HCT116 (cell line): ENCODE measurements around the gene IGF2BP3. TPM values are rescaled to one million over a fixed set of nuclear protein-coding genes. Genes with fewer than 3 reads are reported as not detected.

Source experiments
- ATAC-seq: fragments of 200-7000 bp; cut with Tn5 transposase; 2 replicates; pipeline ENCODE4 v1.9.1; 2020; ENCODE audit warnings: mild to moderate bottlenecking, moderate library complexity
- Bru-seq: library from RNA; stranded (reverse); fragments of 400-500 nt; gene quantifications from one replicate; lab custom pipeline; 2021; lab: Mats Ljungman, UMichigan
- BruChase-seq, 2 experiments: library from RNA; stranded (reverse); fragments of 400-500 nt; gene quantifications; one replicate each; lab custom pipeline; 2021; lab: Mats Ljungman, UMichigan
- BruUV-seq: library from RNA; stranded (reverse); fragments of 400-500 nt; replicated peaks from 2 replicates; lab custom pipeline; 2021; lab: Mats Ljungman, UMichigan
- CTCF ChIA-PET: fragments of 300-600 bp; sonication (Branson Sonifier 250); formaldehyde crosslinking; loops from one replicate; lab custom pipeline; 2021; ENCODE audit warnings: antibody characterized with exemption; lab: Charles Lee
- POLR2A ChIA-PET: fragments of 300-600, 350-600 bp; sonication (Branson Sonifier 250); formaldehyde crosslinking; loops from one replicate; lab custom pipeline; 2021; ENCODE audit warnings: antibody characterized with exemption; lab: Charles Lee
- RAD21 ChIA-PET, 2 experiments: fragments of 300-600 bp; sonication (Branson Sonifier 250); formaldehyde crosslinking; loops; one replicate each; lab custom pipeline; 2023; ENCODE audit warnings: low total read pairs in 2 of 2; ENCODE audit not compliant: uncharacterized antibody in 2 of 2, unreplicated experiment in 2 of 2, low non-redundant PET in 1 of 2; lab: Charles Lee
- DNase-seq: peaks from one replicate; pipeline ENCODE4 v3.0.0-alpha.2; 2010; ENCODE audit warnings: low read depth, low spot score
- H2AFZ ChIP-seq: fragments of 200-600 bp; shearing (Covaris generic), sonication (generic); 2 replicates; pipeline ENCODE4 v1.6.1; 2017; ENCODE audit warnings: low read depth, mixed run types, mixed read lengths, antibody characterized with exemption, low read length; ENCODE audit not compliant: poor library complexity, severe bottlenecking
- H3K27ac ChIP-seq: 2 replicates; pipeline ENCODE4 v1.5.1; 2012; ENCODE audit warnings: low read depth, low read length
- H3K27me3 ChIP-seq: fragments of 200-600 bp; sonication (generic); 2 replicates; pipeline ENCODE4 v1.6.1; 2016; ENCODE audit warnings: mixed run types, low read length, mixed read lengths; ENCODE audit not compliant: insufficient read depth
- H3K36me3 ChIP-seq, 2 experiments: fragments of 200-500 bp in 1 of 2; fragments of 200-600 bp in 1 of 2; sonication (Bioruptor generic) in 1 of 2; sonication (generic) in 1 of 2; 2 replicates each; pipeline versions ENCODE4 v1.5.1 to v1.6.1; 2014 to 2016; ENCODE audit warnings: low read length in 2 of 2, inconsistent platforms in 1 of 2, mixed read lengths in 1 of 2, mixed run types in 1 of 2; ENCODE audit not compliant: insufficient read depth in 2 of 2, control insufficient read depth in 1 of 2
- H3K4me1 ChIP-seq, 2 experiments: fragments of 200-600 bp in 1 of 2; sonication (generic) in 1 of 2; 2 replicates each; pipeline versions ENCODE4 v1.5.1 to v1.6.1; 2012 to 2017; ENCODE audit warnings: low read length in 2 of 2, inconsistent platforms in 1 of 2, mild to moderate bottlenecking in 1 of 2, mixed read lengths in 1 of 2, mixed run types in 1 of 2, moderate library complexity in 1 of 2; ENCODE audit not compliant: insufficient read depth in 2 of 2, control insufficient read depth in 1 of 2
- H3K4me2 ChIP-seq: fragments of 200-600 bp; sonication (generic); 2 replicates; pipeline ENCODE4 v1.6.1; 2017; ENCODE audit warnings: mixed run types, low read length, mixed read lengths
- H3K4me3 ChIP-seq, 2 experiments: fragments of 200-600 bp in 1 of 2; sonication (generic) in 1 of 2; replicated peaks in 1 of 2; 2 replicates each; pipeline ENCODE4 v1.5.1; 2011 to 2016; ENCODE audit warnings: low read length in 2 of 2, control low read depth in 1 of 2, low read depth in 1 of 2, mild to moderate bottlenecking in 1 of 2, mixed read lengths in 1 of 2, mixed run types in 1 of 2
- H3K79me2 ChIP-seq: fragments of 200-600 bp; sonication (generic); 2 replicates; pipeline ENCODE4 v1.6.1; 2017; ENCODE audit warnings: mild to moderate bottlenecking, mixed run types, low read length, moderate library complexity, mixed read lengths; ENCODE audit not compliant: insufficient read depth
- H3K9ac ChIP-seq: fragments of 200-600 bp; sonication (generic); 2 replicates; pipeline ENCODE4 v1.6.1; 2016; ENCODE audit warnings: low read length, mixed read lengths
- H3K9me2 ChIP-seq: fragments of 200-600 bp; sonication (generic), shearing (Covaris generic); 2 replicates; pipeline ENCODE4 v1.6.1; 2017; ENCODE audit warnings: mixed run types, mild to moderate bottlenecking, moderate library complexity; ENCODE audit not compliant: insufficient read depth
- H3K9me3 ChIP-seq, 2 experiments: fragments of 200-500 bp in 1 of 2; fragments of 200-600 bp in 1 of 2; sonication (Bioruptor generic) in 1 of 2; sonication (generic) in 1 of 2; 2 replicates each; pipeline ENCODE4 v1.6.1; 2014 to 2017; ENCODE audit warnings: low read length in 2 of 2, mixed read lengths in 2 of 2, inconsistent platforms in 1 of 2, low read depth in 1 of 2, mild to moderate bottlenecking in 1 of 2, mixed run types in 1 of 2, moderate library complexity in 1 of 2; ENCODE audit not compliant: control insufficient read depth in 1 of 2, insufficient read depth in 1 of 2
- H4K20me1 ChIP-seq: fragments of 200-600 bp; sonication (generic), shearing (Covaris generic); 2 replicates; pipeline ENCODE4 v1.6.1; 2017; ENCODE audit warnings: mixed run types, mild to moderate bottlenecking, moderate library complexity; ENCODE audit not compliant: insufficient read depth
- POLR2AphosphoS5 ChIP-seq: IDR thresholded peaks from 2 replicates; pipeline ENCODE4 v1.6.1; 2011; ENCODE audit warnings: mild to moderate bottlenecking, low read depth, low read length, moderate library complexity
- TCF7L2 ChIP-seq: IDR thresholded peaks from 2 replicates; pipeline ENCODE4 v1.7.0; 2011; ENCODE audit warnings: borderline replicate concordance, inconsistent platforms; ENCODE audit not compliant: insufficient read depth, insufficient read length; ENCODE audit errors: extremely low read depth
- YY1 ChIP-seq: IDR thresholded peaks from 2 replicates; pipeline ENCODE4 v1.6.1; 2011; ENCODE audit warnings: low read length, low read depth, moderate library complexity, mild to moderate bottlenecking; ENCODE audit not compliant: insufficient replicate concordance; ENCODE audit errors: extremely low read depth
- intact Hi-C: fragments of 100-400 bp; cut with micrococcal nuclease; formaldehyde crosslinking; loops from 2 replicates; pipeline ENCODE4 v1.10.0; 2022
- long read RNA-seq: library from polyadenylated mRNA; unstranded; transcript quantifications from one replicate; pipeline ENCODE4 v2.0.0, GENCODE V29; 2021; ENCODE audit not compliant: unreplicated experiment
- polyA plus RNA-seq: library from polyadenylated mRNA; unstranded; fragments of >200 nt; gene quantifications from 2 replicates; pipeline ENCODE4 v1.2.1, GENCODE V29; 2012; ENCODE audit warnings: missing spikeins
- total RNA-seq: library from RNA; stranded (reverse); gene quantifications from one replicate; pipeline ENCODE4 v1.2.1, GENCODE V29; 2021; ENCODE audit not compliant: unreplicated experiment
- TF ChIP-seq, protein P1 (sequence below): IDR thresholded peaks from 2 replicates; pipeline ENCODE4 v1.6.1; 2012

IGF2BP3 gene
- total RNA-seq, result 79.1 TPM
- polyA plus RNA-seq, result 21.3 and 43.7 TPM in 2 replicates
- Bru-seq, nascent RNA, result percentile 95 among the genes with signal in this experiment
- BruChase-seq, experiment 1, labeled RNA remaining after a 6-hour chase, result percentile 87 among the genes with signal in this experiment
- percentile 91 among the genes with signal in this experiment for BruChase-seq, experiment 2, labeled RNA remaining after a 2-hour chase
- long read RNA-seq, full-length matches to known transcripts, result 9 of 28 reads
- long read RNA-seq, partial matches to known transcripts, result 6 of 28 reads
- long read RNA-seq, other reads (novel, unspliced or antisense), result 13 of 28 reads

DNA sequence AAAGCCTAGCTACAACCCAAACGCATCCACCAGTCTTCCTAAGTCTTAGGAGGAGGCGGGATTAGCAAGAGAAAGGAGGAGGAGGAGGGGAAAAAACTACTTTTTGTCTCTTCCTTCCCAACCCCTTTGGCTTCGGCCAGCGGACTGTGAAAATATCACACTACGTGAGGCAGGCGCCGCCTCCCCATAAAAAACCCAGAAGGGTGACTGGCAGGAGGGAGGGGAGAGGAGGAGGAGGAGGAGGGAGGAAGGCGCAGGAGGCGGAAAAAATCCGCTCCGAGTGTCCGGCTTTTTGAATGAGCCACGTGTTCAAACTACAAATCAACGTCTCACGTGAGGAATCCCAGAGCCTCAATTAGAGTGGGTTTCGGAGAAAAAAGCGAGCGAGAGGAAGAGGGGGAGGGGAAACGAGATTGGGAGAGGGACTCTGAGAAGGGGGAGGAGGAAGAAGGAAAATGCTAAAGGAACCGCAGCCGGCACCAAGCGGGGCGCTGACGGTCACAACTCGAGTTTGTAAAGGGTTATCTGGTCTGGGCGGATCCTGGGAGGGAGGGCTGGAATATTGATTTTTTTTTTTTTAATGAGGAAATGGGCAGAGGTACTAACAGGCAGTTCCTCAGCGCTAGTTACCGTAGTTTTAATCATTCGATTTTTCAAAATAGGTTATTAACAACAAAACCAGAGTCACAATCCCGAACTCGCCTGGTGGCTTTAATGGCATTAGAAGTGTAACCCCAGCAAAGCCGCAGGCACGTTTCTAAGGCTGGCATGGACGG is at the start of gene IGF2BP3:
TSS of gene IGF2BP3 (minus strand) at position 162 of the 776 bp plus-strand sequence. CDS start 381 bp downstream, outside the sequence.
- no peak within 1 kb of the TSS for H2AFZ ChIP-seq
- H3K36me3 ChIP-seq, result peaks cover 0 to 1% of the 10 kb centered on the region in 2 experiments; a peak in 1 of 4 replicates
- no peaks in the 10 kb centered on the region for H3K9me2 ChIP-seq
- peaks cover 42 to 57% of the 10 kb centered on the region in 2 experiments for H3K4me1 ChIP-seq
- ChIA-PET CTCF (no interaction called here), POLR2A (interaction anchor here (0.8 to 0.9 kb wide), 2 partner anchors 9 kb away, joined by 3 read pairs; no protein-coding TSS in a partner anchor), RAD21 (no interaction called here)
- ATAC-seq, result peak; percentile 43
- H3K27ac ChIP-seq, result peak within 1 kb of the TSS; percentile 97
- H3K9me3 ChIP-seq, result no peaks in the 10 kb centered on the region
- peaks cover 4% of the 10 kb centered on the region; the same call in 1 of the 2 replicates for H3K27me3 ChIP-seq
- peaks cover 67% of the 10 kb centered on the region for H3K79me2 ChIP-seq
- TF ChIP-seq YY1, result peak; percentile 30
- TF ChIP-seq, protein P1, sequence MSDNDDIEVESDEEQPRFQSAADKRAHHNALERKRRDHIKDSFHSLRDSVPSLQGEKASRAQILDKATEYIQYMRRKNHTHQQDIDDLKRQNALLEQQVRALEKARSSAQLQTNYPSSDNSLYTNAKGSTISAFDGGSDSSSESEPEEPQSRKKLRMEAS, result no peak
- TF ChIP-seq POLR2AphosphoS5, result peak; percentile 59
- TF ChIP-seq TCF7L2, result peak; percentile 88
- H3K4me2 ChIP-seq, result peak within 1 kb of the TSS; percentile 93
- no TSS peak for BruUV-seq
- H3K4me3 ChIP-seq, result peak within 1 kb of the TSS; percentile 75 to 77
- intact Hi-C loops, result loop anchor here (2.0 kb wide), 3 partner anchors 40 to 198 kb away; no protein-coding TSS in a partner anchor
- peak within 1 kb of the TSS; percentile 92 for H3K9ac ChIP-seq
- H4K20me1 ChIP-seq, result peaks cover under 1% of the 10 kb centered on the region; the same call in 1 of the 2 replicates
- peak; percentile 97 for DNase-seq
